NCI-H82 (cell line): ENCODE data around the gene SNTG2.

ENCODE experiments used
- DNase-seq: peaks from one replicate; lab custom pipeline; 2025; lab: John Stamatoyannopoulos, UW

SNTG2 gene

DNA sequence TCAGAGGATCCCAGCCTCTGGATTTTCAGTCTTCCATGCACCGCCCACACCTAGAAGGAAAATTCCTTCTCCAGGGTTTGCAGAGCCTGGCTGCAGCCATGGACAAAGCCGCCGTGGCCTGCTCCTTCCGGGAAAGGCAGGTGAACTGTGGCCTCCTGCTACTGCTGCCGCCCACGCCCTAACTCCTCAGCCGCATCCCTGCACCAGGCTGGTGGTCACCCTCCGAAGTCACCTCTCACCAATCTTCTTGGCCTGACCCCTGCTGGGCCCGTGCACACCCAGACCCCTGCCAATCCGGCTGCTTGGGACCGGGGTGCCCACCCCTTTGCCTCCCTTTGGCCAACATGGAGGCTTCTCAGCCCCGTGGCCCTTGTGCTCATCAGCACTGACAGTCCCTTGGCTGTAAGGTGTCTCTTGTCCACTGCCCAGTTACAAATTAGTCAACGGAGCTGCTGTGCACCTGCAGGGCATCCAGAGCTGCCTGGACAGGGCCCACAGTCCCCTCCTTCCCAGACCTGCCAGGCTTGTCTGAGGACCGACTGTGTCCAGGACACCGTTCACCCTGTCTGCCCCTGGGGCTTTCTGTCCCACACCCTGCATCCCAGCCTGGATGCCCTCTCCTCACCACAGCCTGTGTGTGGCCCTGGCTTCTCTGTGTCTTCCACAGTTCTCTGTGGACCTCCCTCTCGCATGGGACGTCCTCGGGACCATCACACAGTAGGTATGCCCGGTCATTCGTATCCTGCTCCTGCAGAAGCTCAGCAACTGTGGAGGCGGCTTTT is 332.6 kb downstream of the SNTG2 start:
- DNase-seq, result no peak

DNA sequence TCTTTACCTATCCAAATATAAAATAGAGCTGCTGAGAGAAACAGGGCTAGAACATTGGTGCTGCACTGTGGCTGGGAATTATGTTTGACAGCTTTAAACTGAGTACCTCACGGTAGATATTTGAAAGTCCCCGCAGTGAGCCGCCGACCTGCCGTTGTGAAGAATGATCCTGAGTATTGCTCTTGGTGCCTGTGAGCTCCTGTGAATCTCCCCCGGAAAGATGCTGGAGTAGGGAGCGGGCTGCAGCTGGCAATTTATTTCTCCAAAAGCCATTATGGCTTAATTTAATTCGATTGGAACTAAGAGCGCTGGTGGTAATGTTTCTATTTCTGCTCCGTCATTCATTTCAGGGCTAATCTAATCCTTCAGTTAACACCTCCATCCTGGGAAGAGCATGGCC is 333.2 kb downstream of the SNTG2 start:
- DNase-seq, result peak; percentile 46

DNA sequence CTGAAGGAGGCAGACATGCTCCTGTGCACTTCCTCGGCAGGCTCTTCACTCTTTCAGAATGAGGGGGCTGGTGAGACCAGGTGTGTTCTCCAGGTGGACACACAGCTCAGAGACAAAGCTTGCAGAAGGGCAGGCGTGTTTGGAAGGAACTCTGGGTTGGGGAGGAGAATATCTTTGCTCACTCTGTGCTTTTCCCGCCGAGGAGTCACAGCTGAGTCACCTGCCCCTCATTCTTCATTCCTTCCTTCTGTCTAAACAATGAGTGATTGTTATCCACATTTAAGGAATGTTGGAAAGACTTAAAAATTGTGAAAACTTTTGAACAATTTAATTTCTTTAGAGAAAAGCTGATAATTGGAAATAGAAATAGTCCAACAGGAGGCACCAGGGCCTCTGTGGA is 336.3 kb downstream of the SNTG2 start:
- DNase-seq, result no peak

DNA sequence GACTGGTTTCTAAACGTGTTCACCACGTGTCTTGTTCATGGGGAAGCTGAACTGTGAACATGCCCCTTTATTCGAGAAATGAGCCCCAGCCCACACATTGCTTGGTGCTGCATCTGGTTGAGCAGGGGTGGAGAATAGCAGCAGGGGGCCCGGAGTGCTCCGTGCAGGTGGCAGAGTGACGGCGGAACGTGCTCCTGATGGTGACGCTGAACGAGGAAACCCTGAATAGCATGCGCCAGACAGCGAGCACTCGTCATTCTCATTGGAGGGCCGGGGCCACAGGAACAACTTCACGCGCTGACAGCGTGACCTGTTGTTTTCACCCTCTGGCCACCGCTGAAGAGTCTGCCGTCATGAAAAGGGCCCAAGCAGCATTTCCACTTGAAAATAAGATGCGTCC is 336.8 kb downstream of the SNTG2 start:
- DNase-seq, result no peak

DNA sequence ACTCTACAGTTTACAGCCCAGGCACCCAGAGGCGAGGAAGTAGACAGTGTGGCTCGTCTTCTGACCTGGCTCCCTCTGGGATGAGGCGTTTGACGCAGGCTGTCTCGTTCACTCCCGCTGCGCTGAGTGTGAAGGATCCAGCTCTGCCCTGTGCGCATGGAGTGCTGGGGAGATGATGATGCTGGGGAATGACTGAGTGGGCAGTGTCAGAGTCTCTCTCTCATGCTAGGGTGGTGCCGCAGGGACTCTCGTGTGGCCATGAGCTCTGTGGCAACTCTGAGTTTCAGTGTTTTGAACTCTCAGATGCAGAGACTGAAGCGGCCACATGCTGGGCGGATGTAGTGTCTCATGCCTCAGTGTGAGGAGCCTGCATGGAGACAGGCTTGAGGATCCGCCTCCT is 344.3 kb downstream of the SNTG2 start:
- DNase-seq, result no peak

DNA sequence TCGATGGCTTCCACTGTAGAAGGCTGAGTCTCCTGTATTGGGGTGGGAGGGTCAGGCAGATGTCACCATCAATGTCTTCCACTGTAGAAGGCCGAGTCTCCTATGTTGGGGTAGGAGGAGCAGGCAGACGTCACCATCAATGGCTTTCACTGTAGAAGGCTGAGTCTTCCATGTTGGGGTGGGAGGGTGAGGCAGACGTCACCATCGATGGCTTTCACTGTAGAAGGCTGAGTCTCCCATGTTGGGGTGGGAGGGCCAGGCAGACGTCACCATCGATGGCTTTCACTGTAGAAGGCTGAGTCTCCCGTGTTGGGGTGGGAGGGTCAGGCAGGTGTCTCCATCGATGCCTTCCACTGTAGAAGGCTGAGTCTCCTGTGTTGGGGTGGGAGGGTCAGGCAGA is 345.1 kb downstream of the SNTG2 start:
- no peak for DNase-seq

DNA sequence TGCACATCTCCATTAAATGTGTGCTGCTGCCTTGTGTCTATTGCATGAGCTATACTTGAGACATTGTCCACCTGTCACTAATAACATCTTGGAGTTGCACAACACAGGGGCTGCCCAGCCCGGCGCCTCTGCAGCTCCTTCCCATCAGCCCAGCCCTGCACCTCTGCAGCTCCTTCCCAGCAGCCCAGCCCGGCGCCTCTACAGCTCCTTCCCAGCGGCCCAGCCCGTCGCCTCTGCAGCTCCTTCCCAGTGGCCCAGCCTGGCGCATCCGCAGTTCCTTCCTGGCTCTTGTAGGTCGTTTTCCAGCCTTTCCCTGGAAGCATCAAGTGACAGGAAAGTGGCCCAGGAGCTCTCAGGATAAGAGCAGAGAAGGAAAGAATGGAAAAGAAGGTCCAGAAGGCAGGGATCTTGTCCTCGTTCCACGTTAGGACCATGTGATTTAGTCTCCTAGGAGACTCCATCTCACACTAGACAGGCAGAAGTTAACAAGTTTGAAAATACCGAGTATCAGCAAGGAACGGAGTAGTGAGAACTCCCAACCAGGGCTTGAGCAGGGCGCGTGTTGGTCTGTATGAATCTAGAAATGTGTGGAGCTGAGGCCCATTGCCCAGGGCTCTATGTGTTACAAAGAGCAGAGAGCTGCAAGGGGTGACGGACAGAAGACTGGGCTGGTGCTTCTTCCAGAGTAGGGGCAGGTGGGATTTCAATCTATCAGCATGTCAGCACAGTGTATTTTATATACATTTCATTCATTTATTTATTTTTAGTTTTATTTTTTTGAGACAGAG is 346.9 kb downstream of the SNTG2 start:
- DNase-seq, result no peak

DNA sequence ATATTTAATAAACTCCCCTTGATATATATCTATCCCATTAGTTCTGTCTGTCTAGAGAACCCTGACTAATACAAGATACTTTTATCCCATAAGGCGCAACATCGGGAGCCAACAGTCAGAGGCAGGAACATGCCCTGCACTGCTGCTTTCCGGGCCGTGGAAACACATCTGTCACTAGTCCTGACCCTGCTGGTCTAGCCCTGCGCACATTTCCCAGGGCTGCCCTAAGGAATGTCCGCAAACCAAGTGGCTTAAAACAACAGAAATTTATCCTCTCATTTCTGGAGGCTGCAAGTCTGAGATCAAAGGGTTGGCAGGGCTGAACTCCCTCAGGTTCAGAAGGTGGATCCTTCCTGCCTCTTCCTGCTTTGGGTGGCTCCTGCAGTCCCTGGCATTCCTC is 348.4 kb downstream of the SNTG2 start:
- DNase-seq, result no peak

DNA sequence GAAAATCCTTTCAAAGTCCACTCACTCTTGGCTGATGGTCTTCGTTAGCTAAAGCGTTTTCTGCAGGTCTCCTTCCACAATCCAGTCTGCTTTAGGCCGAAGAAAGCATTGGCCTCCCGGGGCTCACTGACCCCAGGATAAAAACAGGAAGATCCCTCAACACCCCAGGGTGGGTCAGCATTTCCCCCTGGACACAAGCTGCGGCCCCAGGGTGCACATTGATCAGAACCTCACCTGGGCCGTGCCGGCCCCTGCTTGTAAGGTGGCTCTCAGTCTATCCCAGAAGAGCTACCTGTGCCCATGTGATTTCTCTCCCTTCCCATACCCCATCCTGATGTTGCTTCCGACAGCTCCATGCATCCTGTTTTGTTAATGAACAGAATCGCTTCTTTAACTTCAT is 349.6 kb downstream of the SNTG2 start:
- no peak for DNase-seq

DNA sequence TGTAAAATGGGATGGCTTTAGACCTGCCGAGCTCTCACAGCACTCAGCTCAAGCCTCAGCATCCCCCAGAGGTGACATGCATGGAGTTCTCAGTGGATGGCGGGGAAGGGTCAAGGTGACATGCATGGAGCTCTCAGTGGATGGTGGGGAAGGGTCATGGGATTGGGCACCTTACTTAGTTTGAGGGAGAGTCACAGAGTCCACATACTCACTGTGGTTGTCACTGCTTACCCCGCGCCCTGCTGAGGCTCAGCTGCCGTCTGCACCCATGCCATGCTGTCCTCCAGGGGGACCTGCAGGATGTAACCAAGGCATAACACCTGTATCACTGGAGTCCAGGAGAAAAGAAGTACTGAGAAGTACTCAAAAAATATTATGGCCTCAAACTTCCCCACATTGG is 350.4 kb downstream of the SNTG2 start:
- no peak for DNase-seq

DNA sequence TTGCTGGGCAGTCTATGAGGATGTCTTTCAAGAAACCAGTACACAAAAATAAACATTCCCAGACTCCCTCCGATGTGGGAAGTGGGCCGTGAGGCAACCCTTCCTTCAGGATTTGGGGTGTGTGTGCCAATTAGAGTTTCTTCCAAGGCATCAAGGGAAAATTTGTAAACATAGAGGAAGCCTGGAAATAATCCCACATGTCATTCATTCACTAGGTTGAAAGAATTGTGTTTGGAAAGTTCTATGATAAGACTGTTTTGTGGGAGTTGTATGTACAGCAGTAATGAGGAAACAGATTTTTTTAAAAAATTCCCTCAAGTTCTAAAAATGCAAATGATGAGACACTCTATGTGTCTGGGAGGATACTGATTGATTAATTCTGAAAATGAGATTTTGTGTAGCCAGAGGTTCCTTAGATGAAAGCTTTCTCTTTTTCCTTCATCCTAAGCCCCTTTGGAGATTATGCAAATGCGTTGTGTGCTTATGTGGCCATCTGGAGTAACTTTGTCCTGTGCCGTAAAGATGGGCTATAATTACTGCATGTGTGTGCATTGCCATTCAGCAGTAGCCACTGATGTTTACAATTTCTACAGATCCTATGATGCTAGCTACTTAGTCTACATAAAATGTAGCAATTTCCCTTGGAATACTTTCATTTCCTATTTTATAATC is 354.8 kb downstream of the SNTG2 start:
- peak; percentile 95 for DNase-seq

DNA sequence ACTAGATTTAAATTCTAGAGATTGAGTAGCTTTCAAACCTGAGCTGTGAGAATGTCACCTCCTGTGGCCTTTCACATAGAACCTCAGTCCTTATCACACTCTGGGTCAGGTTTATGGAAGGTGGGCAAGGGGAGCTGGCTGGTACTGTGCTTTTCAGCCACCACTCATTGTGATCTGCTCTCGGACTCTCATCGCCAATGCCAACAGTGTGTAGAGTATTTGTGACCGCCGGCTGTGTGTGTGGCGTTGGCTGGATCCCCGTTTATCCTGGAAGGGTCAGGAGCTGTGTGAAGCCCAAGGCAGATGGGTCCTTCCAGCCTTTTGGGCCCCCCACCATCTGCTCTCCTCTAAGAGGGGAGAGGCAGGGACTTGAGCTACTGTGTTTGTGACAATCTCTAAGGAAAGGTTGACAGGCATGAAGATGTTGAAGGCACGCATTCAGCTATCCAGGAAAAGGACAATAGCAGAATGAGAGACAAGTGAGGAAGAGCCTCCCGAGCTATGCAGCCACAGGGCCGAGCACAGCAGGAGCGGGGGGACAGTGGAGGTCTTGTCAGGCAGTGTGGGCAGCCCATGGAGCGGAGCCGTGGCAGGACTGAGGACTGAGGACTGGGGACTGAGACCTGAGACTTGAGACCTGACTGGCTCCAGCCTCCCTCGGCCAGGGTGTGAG is 355.5 kb downstream of the SNTG2 start:
- DNase-seq, result peak; percentile 90

DNA sequence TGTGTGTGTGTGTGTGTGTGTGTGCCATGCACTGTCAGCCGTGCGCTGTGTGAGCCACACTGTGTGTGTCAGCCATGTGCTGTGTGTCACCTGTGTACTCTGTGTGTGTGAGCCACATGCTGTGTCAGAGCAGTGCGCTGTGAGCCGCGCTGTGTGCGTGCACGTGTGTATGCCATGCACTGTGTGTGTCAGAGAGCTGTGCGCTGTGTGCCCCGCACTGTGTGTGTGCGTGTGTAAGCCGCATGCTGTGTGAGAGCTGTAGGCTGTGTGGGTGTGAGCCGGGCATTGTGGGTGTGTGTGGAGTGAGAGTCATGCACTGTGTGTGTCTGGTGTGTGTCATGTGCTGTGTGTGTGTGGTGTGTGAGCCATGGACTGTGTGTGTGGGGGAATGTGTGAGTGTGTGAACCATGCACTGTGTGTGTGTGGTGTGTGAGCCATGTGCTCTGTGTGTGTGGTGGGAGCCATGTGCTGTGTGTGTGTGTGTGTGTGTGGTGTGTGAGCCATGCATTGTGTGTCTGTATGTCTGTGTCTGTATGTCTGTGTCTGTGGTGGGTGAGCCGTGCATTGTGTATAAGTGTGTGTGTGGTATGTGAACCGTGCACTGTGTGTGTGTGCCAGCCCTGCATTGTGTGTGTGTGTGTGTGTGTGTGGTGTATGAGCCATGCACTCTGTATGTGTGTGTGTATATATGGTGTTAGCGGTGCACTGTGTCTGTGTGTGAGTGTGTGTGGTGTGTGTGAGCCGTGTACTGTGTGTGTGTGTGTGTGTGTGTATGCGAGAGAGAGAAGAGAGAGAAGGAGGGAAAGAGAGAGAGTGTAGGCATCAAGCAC is 356.3 kb downstream of the SNTG2 start:
- no peak for DNase-seq

DNA sequence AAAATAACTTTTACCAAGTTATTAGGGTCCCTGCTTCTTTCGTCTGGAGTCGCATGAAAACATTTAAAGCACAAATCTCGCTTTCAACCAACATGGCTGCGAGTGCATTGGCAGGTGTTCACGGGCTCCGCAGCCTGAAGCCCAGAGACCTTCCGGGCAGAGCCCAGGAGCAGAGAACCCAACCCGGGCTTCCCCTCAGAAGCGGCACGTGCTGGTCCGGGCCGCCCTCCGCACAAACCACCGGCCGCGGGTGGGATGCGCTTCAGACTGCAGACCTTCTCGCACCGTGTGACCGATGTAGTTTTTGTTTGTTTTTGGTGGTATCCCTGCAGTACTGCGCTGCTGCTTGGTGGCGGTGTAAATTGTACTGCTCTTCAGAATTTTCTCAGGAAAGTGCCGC is 357.0 kb downstream of the SNTG2 start:
- no peak for DNase-seq

DNA sequence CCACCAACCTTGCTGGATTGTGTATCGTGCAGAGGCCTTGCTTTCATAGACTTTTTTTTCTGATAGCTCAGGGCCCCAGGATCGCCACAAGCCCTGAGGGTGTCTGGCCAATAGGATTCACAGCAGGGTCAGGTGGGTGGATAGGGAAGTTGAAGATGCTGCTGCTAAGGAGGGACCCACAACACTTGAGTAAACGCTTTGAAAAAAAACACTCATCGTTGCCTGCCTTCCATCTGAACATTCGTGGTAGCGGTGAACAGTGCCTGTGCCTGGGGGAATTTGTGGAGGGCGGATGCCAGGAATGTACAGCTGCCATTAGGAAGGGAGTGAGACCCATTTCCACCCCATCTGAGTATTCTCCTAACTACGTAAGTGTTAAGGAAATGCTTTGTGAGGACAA is 358.0 kb downstream of the SNTG2 start:
- DNase-seq, result no peak

DNA sequence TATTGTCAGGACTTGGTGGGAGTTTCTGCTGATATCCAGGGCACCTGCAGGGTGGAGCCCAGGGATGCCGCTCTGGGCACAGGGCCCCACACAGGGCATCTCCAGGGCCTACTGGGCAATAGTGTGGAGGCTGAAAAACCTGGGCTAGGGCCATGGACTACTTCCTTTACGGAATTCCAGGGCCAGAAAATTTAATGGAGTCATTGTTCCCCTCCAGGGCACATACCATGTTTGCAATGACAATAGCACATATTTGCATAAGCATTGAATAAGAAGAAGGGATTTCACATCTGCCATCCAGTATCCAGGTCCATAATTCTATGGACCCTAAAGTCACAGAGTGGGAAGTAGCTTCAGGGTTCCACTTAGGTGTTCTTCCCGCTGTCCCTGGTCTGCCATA is 358.9 kb downstream of the SNTG2 start:
- DNase-seq, result no peak

DNA sequence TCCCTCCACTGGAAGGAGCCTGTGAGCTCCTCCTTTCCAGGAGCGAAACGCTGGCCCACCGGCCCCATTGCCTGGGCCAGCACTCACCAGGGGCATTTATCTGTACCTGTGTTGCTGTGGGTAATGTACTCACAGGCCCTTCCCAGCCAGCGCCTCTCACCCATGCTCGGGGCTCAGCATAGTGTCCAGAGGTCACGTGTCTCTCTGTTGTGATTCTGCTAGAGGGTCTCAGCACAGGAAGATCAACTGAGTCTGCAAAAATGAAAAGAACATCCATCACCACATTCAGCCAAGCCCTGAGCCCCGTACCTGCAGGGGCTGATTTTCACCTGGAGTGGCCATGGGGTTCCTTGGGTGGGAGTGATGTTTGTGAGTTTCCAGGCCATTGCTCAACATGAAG is 359.6 kb downstream of the SNTG2 start:
- DNase-seq, result no peak

DNA sequence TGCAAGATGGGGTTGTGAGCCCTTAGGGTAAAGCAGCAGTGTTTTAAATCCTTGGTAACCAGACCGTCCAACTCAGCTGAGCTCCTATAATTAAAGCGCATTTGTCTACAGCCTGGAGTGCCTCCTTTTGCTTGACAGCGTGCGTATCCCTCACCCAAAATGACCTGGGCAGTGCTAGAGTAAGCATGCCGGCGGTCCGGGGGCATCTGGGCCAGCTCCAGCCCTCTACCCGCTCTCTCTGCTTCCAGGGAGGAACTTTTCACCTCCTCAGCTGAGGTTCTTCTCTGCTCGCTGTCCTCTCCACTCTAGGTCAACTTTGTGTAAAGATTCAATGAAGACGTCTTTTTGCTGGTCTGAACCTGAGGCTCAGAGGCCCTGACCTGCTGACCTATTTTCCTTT is 360.2 kb downstream of the SNTG2 start:
- DNase-seq, result no peak

DNA sequence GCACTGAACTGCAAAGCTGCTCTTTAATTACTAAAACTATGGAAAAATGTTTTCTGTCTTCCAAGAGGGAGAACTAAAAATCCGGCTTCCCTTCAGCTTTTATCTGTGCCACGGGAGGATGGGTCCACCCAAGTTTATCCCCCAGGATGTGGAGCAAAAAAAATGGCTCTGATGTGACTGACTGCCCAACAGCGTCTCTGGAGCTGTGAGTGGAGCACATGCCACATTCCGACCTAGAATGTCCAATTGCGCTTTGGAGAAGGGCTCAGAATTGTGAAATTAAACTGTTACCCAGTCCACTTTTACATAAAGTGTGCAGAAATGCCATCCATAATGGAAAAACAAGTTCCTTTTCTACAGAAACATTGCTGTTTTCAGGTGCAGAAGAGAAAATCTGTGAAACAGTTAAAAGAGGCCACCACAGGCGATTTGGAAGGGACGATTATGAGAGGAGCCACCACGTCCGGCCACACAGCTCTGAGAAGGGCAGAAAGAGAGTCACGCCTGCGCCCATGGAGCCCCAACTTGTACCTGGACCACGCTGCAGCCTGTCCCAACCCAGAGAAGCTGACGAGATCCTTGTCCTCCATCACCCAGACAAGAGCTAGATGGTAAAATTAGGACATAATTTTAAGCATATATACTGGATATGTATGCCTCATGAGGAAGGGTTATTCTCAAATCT is 362.7 kb downstream of the SNTG2 start:
- no peak for DNase-seq

DNA sequence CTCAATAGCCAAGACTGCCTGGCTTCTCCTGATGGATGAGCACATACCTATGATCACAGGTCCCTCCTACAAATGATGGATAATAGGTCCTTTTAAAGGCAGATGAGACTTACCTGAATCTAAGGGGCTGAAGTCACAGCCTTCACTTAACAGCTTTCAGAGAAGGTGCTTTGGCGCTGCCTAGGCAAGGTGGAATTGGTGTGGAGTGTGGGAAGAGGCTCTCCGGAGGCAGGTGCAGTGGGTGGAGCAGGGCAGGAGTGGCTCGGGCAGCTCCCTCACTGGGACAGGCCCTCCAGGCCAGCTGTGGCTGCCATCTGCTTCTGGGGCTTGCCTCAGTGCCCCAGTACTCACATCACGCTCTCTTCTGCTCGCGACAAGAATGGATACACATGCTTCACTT is 363.6 kb downstream of the SNTG2 start:
- DNase-seq, result no peak
